NCI-H2196 (cell line): ENCODE data around the gene EPM2AIP1.
"Not testable (repeated sequence)": the region's sequence is repeated elsewhere in the genome, so short reads cannot be mapped to it uniquely, and the experiment has no call there.

Source experiments
- DNase-seq: peaks from one replicate; lab custom pipeline; 2025; ENCODE audit not compliant: unreplicated experiment; lab: John Stamatoyannopoulos, UW

EPM2AIP1 gene

GRCh38 chr3:36992806-36993325 is at the start of gene EPM2AIP1:
Gene EPM2AIP1, minus strand, starts transcription at chr3:36993131. Its CDS starts 54 bp downstream, at chr3:36993077.
- no peak for DNase-seq

DNA sequence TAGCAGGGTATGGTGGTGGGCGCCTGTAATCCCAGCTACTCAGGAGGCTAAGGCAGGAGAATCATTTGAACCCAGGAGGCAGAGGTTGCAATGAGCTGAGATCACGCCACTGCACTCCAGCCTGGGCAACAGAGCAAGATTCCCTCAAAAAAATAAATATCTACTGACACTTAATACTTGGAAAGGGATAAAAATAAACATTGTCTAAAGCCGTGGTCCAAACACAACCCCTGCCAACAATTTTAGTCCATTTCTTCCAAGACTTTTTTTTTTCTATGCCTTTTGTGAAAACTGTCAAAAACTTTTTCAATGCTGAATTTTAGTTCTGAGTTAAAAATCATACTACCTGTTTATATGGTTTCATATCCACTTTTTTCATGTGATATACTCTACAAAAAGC is 49.8 kb upstream of the EPM2AIP1 start:
- not testable (repeated sequence) for DNase-seq

DNA sequence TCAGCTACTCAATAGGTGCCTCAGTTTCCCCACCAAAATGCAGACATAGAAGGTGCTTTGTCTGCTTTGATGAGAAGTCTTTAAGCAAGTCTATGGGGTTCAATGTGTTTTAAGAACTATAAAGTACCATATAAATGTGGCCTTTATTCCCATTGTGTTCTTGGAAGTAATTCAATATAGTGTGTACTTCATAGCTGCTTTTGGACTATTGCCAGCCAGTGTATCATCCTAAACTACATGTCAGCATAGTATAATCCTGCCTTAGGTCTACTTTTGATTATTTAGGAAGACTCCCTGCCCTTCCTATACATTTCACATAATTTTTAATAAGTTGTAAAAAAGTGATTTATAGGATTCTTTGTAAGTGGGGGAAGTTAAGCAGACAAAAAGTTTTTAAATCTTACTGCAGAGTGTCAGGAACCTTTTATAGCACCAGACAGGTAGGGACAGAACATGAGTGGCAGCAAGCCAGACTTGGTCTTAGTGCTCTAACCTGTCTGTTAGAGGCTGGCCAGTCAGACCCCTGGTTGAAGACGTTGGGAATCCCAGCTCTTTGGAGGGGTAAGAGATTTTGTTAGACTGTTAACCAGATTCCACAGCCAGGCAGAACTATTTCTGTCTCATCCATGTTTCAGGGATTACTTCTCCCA is 48.7 kb upstream of the EPM2AIP1 start:
- DNase-seq: no peak

DNA sequence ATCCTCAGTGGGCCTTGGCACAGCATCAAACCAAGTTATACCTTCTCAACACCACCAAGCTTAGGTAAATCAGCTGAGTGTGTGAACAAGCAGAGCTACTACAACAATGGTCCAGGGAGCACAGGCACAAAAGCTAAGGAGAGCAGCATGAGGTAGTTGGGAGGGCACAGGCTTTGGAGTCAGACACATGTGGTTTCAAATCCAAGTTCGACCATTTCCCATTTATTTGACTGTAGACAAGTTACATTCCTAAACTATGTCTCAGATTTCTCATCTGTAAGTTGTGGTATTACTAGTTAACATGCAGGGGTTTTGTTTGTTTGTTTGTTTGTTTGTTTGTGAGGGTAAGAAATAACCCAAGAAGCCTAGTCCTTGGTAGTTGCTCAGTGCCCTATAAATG is 47.3 kb upstream of the EPM2AIP1 start:
- no peak for DNase-seq

DNA sequence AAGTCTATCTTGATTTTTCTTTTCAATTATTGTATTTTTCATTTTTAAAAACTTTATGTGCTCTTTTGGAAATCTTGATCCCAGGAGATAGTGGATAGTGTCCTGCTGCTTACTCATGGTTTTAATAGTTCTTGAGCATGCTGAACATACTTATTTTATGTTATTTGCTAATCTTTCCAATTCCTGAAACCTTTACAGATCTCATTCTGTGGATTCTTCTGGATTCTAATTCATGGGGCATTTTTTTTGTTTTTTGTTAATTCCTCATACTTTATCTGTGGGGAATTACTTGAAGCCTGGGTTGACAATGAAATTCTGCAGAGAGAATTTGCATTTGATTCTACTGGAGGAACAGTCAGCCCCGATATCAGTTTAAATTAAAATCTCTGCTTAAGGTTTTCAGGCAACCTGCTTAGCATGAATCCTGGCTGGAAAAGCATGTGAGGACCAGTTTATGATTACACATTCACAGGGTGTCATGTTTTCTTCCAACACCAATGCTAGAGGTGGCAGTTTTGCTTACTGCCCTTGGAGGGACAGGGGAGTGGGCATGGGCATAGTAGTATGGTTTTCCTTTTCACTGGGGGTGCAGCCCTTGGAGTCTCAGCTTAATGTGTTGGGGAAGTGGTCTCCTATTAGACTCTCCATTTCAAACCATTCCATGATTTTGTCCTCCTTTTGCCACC is 46.4 kb upstream of the EPM2AIP1 start:
- no peak for DNase-seq

- no peak for DNase-seq
Measured at GRCh38 chr3:37037352-37037751, 44.4 kb upstream of the EPM2AIP1 start.

- no peak for DNase-seq
Measured at GRCh38 chr3:37032961-37033360, 40.0 kb upstream of the EPM2AIP1 start.

- no peak for DNase-seq
Measured at GRCh38 chr3:37031096-37031682, 38.3 kb upstream of the EPM2AIP1 start.

GRCh38 chr3:37030588-37030987 is 37.7 kb upstream of the EPM2AIP1 start:
- DNase-seq: no peak

GRCh38 chr3:37029516-37030163 is 36.7 kb upstream of the EPM2AIP1 start:
- no peak for DNase-seq

GRCh38 chr3:37029111-37029510 is 36.2 kb upstream of the EPM2AIP1 start:
- DNase-seq: no peak

DNA sequence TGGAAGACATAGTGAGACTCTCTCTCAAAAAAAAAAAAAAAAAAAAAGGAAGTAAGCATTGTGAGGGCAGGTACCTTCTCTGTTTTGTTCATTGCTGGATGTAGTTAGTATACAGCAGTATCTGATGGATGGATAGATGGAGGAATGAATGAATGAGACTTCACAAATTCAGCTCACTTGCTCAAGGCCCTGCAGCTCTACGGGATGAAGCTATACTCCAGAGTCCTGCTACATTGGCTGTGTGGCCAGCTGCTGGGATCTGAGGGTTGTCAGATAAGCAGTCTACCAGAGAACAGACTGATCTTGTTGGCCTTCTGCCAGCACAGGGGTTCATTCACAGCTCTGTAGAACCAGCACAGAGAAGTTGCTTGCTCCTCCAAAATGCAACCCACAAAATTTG is 35.4 kb upstream of the EPM2AIP1 start:
- DNase-seq: no peak

- DNase-seq: no peak
Measured at GRCh38 chr3:37026851-37027250, 33.9 kb upstream of the EPM2AIP1 start.

GRCh38 chr3:37025561-37026335 is 32.8 kb upstream of the EPM2AIP1 start:
- DNase-seq: no peak

GRCh38 chr3:37024820-37025405 is 32.0 kb upstream of the EPM2AIP1 start:
- DNase-seq: no peak

DNA sequence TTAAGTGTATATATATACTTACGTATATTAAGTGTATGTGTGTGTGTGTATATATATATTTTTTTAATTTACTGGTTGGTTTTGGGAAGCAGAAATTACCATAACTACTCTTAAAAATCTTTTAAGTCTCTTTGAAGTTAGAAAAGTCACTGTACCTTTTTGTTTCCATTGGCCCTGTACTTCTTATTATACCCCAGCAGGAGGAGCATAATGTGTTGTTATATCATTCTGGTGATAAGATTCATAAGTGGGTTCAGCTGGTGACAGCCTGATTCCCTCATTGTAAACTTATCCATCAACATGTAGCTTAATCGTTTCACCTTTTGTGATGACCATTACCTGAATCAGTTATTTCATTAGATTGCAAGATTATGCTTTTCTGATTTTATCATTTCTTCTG is 31.2 kb upstream of the EPM2AIP1 start:
- no peak for DNase-seq

GRCh38 chr3:37017683-37018082 is 24.8 kb upstream of the EPM2AIP1 start:
- DNase-seq: no peak

DNA sequence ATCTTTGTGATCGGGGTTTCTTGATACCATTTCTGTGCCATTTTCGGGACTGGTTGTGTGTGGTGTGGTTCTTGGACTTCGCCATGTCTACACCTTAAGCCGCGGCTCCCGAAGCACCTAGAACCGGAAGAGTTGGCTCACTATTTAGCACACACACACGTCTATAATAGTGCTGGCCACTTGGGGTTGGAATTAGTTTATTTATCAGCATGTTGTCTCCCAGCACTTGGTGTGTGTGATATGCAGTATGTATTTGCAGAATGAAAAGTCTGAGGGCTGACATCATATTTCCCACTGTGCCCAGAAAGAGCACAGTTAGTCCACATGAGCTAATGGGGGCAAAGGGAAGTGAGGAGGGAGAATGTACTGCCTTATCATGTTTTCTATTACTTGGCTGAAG is 24.0 kb upstream of the EPM2AIP1 start:
- no peak for DNase-seq

DNA sequence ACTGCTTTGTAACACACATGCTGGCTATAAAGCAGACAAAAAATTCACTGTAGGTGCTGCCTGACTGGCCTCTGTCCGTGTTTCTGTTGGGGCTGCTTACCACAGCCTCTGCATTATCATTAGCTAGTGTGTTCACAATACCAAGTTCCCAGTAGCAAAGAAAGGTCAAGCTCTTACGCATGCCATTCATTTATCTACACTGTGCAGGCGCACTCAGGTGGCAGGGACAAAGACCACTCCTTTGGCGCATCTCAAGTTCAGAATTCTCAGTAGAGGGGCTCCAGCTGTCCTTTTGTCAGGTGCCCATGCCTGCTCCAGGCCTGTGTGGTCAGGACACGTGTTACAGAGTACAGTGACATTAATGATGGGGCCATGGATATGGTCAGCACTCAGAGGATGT is 22.7 kb upstream of the EPM2AIP1 start:
- no peak for DNase-seq

- no peak for DNase-seq
Measured at GRCh38 chr3:37014620-37015019, 21.7 kb upstream of the EPM2AIP1 start.
